RKO (cell line): ENCODE data around the gene HSF5.
"Not testable (repeated sequence)": the region's sequence is repeated elsewhere in the genome, so short reads cannot be mapped to it uniquely, and the experiment has no call there.

ENCODE experiments used
- DNase-seq: peaks from one replicate; pipeline ENCODE4 v3.0.0-alpha.2; 2016; ENCODE audit warnings: low spot score

Gene HSF5

GRCh38 chr17:58412961-58413586 lies 75.1 kb downstream of the HSF5 start:
- DNase-seq, result no peak

- no peak for DNase-seq
These were observed 76.0 kb downstream of the HSF5 start for GRCh38 chr17:58412064-58412703.

- no peak for DNase-seq
These were observed 76.8 kb downstream of the HSF5 start for GRCh38 chr17:58411408-58411894.

GRCh38 chr17:58410714-58411407 lies 77.3 kb downstream of the HSF5 start:
- no peak for DNase-seq

DNA sequence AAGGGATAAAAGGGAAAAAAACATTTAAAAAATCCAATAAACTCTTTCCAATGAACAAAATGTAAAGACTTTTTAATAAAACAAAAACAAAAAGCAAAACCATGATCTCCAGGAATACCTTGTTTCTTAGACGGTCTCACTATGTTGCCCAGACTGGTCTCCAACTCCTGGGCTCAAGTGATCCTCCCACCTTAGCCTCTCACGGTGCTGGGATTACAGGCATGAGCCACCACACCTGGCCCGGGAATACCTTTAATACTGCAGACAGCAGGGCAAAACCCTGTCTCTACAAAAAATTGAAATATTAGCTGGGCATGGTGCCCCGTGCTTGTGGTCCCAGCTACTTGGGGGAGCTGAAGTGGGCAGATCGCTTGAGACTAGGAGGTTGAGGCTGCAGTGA lies 78.8 kb downstream of the HSF5 start:
- DNase-seq, result no peak

- no peak for DNase-seq
These were observed 84.9 kb downstream of the HSF5 start for GRCh38 chr17:58403311-58403710.

DNA sequence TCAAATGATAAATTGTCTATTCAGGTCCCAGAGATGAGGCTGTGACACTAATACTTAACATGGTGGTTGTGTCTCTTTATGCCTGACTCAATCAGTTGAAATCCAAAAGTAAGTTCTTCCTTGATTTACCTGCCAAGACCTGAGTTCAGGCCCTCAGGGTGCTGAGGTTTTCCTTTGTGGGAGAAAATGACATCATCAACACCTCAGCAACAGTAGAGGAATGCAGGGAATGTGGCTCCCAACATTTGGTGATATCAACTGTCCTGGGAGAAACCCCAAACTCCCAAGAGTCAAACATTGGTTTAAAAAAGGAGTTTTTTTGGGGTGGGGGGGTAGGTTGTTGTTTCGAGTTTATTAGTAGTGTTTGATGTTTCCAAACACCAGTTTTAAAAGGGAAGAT lies 85.5 kb downstream of the HSF5 start:
- DNase-seq, result no peak

DNA sequence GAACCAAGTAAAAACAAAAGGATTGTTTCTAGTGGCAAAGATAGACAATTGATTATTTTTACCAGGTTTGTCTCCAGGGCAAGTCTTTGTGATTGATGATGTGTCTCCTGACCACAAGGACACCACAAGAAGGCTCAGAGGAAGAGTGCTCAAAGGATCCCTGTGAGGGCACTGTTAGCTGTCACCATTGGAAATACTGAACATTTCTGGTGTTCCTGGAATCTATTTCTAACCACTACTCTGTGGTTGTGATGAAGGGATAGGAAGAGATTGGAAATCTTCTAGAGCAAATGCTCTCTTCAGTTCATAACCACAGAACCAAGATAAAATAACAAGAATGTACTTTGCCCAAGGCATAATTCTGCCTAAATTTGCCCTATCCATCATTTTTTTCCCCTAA lies 86.2 kb downstream of the HSF5 start:
- DNase-seq, result no peak

DNA sequence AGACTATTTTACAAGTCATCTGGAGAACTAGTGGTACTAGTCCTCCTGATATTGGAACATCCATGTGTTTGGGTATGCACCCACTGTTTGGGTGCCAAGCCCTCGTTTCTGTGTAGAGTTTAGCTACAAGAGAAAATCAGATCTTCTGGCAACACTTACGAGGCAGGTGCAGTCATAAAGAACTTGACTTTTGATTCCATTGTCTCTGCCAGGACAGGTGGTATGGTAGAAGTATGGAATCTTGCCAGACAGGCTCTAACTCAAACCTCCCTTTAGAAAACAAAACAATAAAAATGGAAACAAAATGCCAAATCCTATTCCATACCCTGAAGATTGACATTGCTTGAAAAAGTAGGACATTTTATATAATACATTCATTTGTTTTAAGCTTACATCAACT lies 86.9 kb downstream of the HSF5 start:
- DNase-seq, result no peak

DNA sequence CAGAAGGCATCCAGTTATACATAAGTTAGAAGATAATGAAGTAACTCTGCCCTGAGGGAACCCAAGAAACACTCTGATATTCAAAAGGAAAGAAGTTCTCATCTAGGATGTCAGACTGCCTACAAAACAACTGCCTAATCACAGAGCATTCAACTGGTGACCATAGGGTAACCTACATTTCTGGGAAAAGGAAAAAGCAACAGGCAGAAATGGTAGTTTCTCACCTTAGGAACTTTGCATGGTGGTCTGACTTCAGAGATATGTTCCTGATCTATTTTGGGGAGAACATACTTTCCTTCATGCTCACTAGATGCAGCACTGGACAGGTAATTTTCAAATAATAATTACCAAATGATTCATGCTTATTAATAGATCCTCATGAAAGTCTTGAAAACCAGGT lies 87.4 kb downstream of the HSF5 start:
- no peak for DNase-seq

- no peak for DNase-seq
These were observed 88.2 kb downstream of the HSF5 start for GRCh38 chr17:58399974-58400373.

DNA sequence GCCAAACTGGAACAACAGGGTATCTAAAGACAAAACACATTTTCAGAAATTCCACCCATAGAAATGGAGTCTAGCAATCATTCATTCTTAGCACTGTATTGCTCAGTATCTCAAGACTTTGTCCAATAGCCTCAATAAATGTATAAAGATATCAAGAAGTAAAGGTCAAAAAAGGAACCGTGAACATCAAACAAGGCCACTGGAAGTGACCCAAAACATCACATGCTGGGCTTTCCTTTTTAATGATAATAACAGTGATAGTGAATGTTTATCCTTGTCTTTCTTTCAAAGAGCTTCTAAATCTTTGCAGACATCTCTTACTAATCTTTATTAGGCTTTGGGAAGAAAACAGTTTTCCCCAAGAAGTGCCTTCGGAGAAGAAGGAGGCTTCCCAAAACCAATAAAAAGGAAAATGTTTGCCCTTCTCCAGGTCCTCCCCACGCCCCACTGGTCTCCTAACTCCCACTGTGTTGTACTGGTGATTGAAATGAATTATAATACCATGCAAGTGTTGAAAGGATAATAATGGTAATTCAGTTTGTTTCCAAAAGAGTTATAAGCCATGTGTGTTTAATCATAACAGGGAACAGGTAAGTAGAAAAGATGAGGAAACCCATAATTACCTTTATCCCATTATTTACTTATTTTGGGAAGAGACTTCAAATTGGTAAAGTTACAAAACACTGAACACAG lies 89.5 kb downstream of the HSF5 start:
- DNase-seq, result no peak

- DNase-seq, result not testable (repeated sequence)
These were observed 90.8 kb downstream of the HSF5 start for GRCh38 chr17:58397421-58397820.

DNA sequence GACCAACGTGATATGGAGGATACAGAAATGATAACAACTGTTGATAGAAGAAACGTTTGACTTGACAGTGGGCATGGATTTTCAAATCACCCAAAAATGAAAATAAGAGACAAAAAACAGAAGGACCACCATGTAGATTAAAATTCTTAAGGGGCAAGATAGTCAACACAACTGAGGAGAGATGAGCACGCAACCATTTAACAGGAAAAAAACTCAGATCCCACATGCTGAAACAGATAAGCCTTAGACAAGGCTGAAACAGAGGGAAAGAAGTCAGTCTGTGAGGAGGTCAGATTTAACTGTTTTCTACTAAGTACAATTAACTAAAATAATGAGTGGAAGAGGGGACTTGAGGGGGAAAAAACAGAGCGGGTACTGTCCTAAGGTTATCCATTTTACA lies 92.0 kb downstream of the HSF5 start:
- DNase-seq, result no peak

DNA sequence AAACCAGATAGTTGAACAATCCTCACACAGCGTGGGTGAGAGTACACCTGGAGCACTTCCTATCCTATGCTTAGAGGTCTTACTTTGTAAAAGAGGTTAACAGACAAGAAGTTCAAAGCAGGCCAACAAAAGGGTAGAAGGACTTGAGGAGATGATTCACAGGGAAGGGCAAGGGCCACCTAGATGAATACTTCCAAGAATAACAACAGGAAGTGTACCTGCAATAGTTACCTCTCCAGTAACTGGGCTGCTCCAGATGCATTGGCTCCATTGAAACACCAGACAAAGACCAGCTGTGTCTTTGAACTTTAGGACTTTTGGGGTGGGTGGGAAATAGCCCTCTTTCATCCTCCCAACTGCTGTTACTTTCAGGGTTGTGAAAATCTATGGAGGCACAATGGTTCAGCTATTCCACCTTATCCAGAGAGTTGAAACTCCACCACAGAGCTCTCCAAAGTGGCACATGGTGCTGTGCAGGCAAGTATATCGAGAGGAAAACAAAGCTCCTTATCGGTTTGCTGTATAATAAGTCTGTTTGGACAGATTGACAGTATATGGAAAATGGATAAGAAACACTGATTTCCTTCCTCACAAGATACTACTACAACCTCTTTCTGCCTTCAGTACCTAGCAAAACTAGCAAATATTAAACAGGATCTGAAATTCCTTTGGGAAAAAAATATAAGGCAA lies 93.5 kb downstream of the HSF5 start:
- no peak for DNase-seq

DNA sequence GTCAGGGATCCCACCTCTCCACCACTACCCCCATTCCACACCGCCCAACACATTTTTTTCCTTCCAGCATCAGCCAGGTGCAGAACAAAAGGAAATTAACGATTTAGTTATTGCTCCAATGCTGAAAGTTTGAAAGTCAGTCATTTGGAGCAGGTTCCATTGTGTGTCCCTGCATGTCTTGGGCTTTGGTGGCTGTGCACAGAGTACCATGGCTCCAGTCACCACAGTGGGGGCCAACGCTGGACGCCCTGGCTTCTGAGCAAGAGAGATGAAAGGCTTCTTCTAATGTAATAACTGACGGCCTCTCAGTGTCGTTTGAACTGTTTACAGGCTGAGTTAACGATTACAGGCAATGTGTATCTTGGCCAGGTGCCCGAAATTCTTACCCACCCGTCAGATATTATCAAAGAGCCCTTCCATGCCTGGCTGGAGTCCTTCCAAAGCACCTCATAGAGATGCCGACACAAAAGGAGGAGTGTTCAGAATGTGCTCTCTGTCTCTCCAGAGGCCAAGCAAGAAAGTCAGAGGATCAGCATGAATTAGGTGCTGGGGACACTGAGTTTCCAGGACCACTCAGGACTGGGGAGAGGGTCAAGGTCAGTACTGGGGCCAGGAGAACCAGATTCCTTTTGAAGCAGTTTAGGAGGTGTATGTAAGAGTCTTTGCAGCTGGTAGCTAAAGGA lies 96.8 kb downstream of the HSF5 start:
- DNase-seq, result no peak

DNA sequence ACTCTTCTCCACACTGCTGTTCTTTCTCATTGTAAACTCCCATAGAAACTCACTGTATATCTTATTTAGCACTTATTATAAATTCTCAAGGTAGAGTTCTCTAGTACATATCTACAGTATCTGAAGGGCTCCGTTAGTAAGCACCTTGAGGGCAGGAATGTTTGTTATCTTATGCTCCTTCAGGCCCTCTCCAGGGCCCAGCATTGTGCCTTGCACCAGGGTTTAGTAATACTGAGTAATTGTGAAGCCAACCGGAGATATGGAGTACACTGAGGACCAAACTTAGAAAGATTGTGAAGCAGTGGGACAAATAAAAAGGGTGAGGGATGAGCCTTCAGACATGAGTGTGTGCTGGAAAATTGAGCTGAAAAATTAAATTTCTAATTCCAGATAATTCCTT lies 97.3 kb downstream of the HSF5 start:
- no peak for DNase-seq

DNA sequence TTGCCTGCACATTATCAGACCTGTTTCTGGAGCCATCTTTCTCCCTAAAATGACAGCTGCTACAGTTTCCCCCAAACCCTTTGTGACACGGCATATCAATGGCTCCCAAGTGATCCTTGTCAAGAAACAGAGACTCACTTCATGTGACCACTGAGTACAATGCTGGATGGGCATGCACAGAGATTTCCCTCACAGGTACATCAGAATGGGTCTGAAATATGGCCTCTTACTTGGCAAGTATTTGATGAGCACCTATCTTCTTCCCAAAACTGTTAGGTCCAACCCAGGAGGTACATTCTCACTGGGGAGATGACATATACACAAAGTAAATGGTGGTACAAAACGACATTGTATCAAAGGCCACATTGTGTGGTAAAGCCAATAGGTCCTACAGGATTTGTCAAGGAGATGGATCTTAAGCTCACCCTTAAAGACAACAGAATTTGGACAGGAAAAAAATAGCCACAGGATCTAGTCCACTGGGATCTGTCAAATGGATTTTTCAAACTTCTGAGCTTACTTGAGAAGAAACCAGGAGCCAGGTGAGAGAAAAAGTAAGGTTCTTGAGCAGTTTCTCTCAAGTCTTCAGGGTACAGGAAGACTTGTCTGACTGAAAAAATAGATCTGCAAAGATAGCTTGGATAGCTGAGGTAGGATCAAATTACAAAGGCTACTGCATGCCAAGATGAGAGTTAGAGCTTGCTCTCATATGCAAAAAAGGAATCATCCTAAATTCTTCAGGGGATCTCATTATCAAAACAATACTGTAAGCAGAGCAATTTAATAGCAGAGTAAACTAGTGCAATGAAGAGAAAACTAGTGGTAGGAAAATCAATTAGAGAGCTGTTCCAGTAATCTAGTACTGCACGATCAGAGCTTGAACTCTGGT lies 99.7 kb downstream of the HSF5 start:
- DNase-seq, result no peak

DNA sequence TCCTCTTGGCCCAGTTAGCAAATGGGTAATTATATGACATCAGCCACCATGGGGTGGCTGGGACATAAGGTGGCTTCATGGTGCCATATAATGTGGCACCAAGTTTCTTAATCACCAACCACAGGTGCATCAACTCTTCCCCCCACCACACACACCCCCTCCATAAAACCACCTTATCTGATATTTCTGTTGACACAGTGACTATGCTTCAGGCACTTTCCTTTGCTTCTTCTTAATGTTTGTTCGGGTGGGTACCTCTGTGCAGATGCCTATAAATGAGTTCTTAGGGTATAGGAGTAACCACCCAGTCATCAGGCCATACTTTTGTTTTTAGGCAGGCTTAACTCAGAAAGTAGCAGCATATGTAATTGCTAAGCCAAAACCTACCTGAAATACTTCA lies 100.4 kb downstream of the HSF5 start:
- no peak for DNase-seq

DNA sequence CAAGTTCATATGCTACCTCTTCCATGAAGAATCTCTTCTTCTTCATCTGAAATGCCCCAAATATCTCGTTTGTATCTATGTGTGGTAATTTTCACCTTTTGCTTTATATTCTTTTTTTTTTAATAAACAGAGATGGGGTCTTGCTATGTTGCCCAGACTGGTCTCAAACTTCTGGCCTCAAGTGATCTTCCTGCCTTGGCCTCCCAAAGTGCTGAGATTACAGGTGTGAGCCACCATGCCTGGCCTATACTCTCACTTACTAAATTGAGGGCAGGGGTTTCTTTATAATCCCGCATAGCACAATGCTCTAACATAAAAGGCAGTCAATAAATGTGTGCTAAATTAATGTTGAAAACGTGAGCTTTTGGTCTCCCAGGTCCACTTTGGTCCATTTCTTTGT lies 101.5 kb downstream of the HSF5 start:
- DNase-seq, result no peak
